Loucy (cell line): ENCODE measurements around the gene HIC1.
A peak's percentile ranks its signal among the peaks of the same experiment; 100 is the strongest.

ENCODE experiments used
- H2AFZ ChIP-seq: fragments of 200-600 bp; sonication (generic); 2 replicates; pipeline ENCODE4 v1.6.0; 2016; ENCODE audit warnings: antibody characterized with exemption, mild to moderate bottlenecking, low read length, moderate library complexity
- H3F3A ChIP-seq: fragments of 200-600 bp; 2 replicates; pipeline ENCODE4 v1.6.0; 2016; ENCODE audit warnings: antibody characterized with exemption, low read depth, mild to moderate bottlenecking
- H3K27me3 ChIP-seq: fragments of 200-600 bp; sonication (generic); 2 replicates; pipeline ENCODE4 v1.6.1; 2014; ENCODE audit warnings: low read length, mild to moderate bottlenecking; ENCODE audit not compliant: insufficient read depth, poor library complexity, severe bottlenecking
- H3K36me3 ChIP-seq: fragments of 200-600 bp; sonication (generic); 2 replicates; pipeline ENCODE4 v1.6.1; 2016; ENCODE audit warnings: low read length; ENCODE audit not compliant: insufficient read depth
- H3K4me1 ChIP-seq: fragments of 200-600 bp; sonication (generic); 2 replicates; pipeline ENCODE4 v1.5.1; 2014; ENCODE audit warnings: low read length, mild to moderate bottlenecking; ENCODE audit not compliant: insufficient read depth, poor library complexity, severe bottlenecking
- H3K4me2 ChIP-seq: fragments of 200-600 bp; sonication (generic); 2 replicates; pipeline ENCODE4 v1.6.0; 2014; ENCODE audit warnings: antibody characterized with exemption, low read length, low read depth, mild to moderate bottlenecking; ENCODE audit not compliant: poor library complexity, severe bottlenecking
- H3K4me3 ChIP-seq: fragments of 200-600 bp; sonication (generic); 2 replicates; pipeline ENCODE4 v1.5.1; 2014; ENCODE audit warnings: low read length, mild to moderate bottlenecking, mixed read lengths; ENCODE audit not compliant: poor library complexity, severe bottlenecking
- H3K79me2 ChIP-seq: fragments of 200-600 bp; sonication (generic); 2 replicates; pipeline ENCODE4 v1.6.1; 2014; ENCODE audit warnings: low read length; ENCODE audit not compliant: insufficient read depth
- H3K9ac ChIP-seq: fragments of 200-600 bp; sonication (generic); 2 replicates; pipeline ENCODE4 v1.6.0; 2014; ENCODE audit warnings: mild to moderate bottlenecking, low read depth, low read length, moderate library complexity; ENCODE audit not compliant: poor library complexity, severe bottlenecking
- H3K9me2 ChIP-seq: fragments of 200-600 bp; sonication (generic); replicated peaks from 2 replicates; pipeline ENCODE4 v1.6.1; 2016; ENCODE audit warnings: low read depth, low read length, mixed read lengths
- H3K9me3 ChIP-seq: fragments of 200-600 bp; sonication (generic); 2 replicates; pipeline ENCODE4 v1.6.1; 2014; ENCODE audit warnings: mild to moderate bottlenecking, antibody characterized with exemption, low read length, low read depth; ENCODE audit not compliant: insufficient read depth
- H4K20me1 ChIP-seq: fragments of 200-600 bp; sonication (generic); 2 replicates; pipeline ENCODE4 v1.6.0; 2014; ENCODE audit warnings: antibody characterized with exemption, low read length, mild to moderate bottlenecking; ENCODE audit not compliant: insufficient read depth, poor library complexity, severe bottlenecking
- CTCF ChIP-seq: fragments of 200-600 bp; sonication (generic); conservative IDR thresholded peaks from 2 replicates; pipeline ENCODE4 v1.5.1; 2014; ENCODE audit warnings: mild to moderate bottlenecking, antibody characterized with exemption, low read length
- EZH2phosphoT487 ChIP-seq: fragments of 200-600 bp; IDR thresholded peaks from 2 replicates; pipeline ENCODE4 v1.6.1; 2018; ENCODE audit warnings: antibody characterized with exemption, mild to moderate bottlenecking, moderate library complexity, borderline replicate concordance

HIC1 gene, protein sequence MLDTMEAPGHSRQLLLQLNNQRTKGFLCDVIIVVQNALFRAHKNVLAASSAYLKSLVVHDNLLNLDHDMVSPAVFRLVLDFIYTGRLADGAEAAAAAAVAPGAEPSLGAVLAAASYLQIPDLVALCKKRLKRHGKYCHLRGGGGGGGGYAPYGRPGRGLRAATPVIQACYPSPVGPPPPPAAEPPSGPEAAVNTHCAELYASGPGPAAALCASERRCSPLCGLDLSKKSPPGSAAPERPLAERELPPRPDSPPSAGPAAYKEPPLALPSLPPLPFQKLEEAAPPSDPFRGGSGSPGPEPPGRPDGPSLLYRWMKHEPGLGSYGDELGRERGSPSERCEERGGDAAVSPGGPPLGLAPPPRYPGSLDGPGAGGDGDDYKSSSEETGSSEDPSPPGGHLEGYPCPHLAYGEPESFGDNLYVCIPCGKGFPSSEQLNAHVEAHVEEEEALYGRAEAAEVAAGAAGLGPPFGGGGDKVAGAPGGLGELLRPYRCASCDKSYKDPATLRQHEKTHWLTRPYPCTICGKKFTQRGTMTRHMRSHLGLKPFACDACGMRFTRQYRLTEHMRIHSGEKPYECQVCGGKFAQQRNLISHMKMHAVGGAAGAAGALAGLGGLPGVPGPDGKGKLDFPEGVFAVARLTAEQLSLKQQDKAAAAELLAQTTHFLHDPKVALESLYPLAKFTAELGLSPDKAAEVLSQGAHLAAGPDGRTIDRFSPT

DNA sequence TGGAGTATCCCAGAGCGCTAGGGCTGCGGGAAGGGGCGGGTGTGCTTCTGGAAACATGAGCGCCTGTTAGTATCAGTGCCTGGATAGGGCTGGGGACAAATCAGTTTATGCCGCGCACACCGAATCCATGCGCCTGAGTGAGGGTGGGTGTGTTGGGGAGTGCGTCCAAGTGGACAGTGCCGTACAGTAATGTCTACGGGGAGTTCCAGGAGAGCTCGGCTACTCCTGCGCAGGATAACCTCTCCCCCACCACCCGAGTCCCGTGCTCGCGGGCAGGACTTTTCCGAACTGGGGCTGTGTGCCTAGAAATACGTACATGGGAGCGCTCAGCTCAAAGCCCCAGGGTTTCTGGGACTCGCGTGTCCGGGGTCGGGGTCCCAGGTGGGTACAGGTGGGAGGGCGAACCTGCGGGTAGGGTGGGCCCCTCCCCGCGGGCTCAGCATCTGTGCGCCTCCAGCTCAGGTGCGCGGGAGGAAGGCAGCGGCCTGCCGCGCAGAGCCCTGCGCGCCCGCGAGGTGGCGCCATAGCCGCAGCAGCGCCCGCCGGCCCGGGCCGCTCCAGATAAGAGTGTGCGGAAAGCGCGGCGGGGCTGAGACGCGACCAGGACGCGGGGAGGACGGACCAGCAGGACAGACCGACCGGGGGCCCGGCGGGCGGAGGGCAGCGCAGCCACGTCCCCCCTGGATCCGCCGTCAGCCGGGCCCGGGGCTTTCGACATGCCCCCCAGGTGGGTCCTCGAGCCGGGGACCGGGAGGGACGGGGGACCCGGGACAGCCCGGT, at the start of gene HIC1:
Gene HIC1 (plus strand): TSS at position 592 of the 780 bp plus-strand sequence. CDS start 1,588 bp downstream, outside the sequence.
- Histone ChIP-seq H3K9ac (no peak within 1 kb of the TSS), H3K4me2 (peak within 1 kb of the TSS; percentile 87), H3K4me1 (peaks cover 15% of the 10 kb centered on the region), H3K36me3 (no peaks in the 10 kb centered on the region), H3K9me2 (no peaks in the 10 kb centered on the region), H3K4me3 (peak within 1 kb of the TSS; percentile 79), H3K79me2 (no peaks in the 10 kb centered on the region), H3K27me3 (no peaks in the 10 kb centered on the region), H2AFZ (no peak within 1 kb of the TSS; the same call in 1 of the 2 replicates), H3K9me3 (no peaks in the 10 kb centered on the region), H3F3A (no peaks in the 10 kb centered on the region), H4K20me1 (peaks cover 6% of the 10 kb centered on the region)
- TF ChIP-seq CTCF = peak; percentile 77
- no peak for TF ChIP-seq EZH2phosphoT487

GRCh38 chr17:2008332-2009126, 46.4 kb upstream of the HIC1 start:
- no peak overlapping the region for H3K4me2 ChIP-seq
- H3K9me3 ChIP-seq = no peaks in the 10 kb centered on the region
- no peaks in the 10 kb centered on the region for H3K27me3 ChIP-seq
- no peaks in the 10 kb centered on the region for H3K9me2 ChIP-seq
- no peaks in the 10 kb centered on the region for H4K20me1 ChIP-seq
- no peaks in the 10 kb centered on the region for H3K36me3 ChIP-seq
- H3K9ac ChIP-seq = no peak overlapping the region
- no peaks in the 10 kb centered on the region for H3K79me2 ChIP-seq
- no peaks in the 10 kb centered on the region for H3F3A ChIP-seq
- TF ChIP-seq CTCF (no peak), EZH2phosphoT487 (no peak)
- H2AFZ ChIP-seq = no peak overlapping the region
- H3K4me3 ChIP-seq = no peak overlapping the region
- peaks cover 10% of the 10 kb centered on the region for H3K4me1 ChIP-seq

- H3K4me1 ChIP-seq = peaks cover 10% of the 10 kb centered on the region
- no peaks in the 10 kb centered on the region for H3F3A ChIP-seq
- no peaks in the 10 kb centered on the region for H3K27me3 ChIP-seq
- no peaks in the 10 kb centered on the region for H4K20me1 ChIP-seq
- TF ChIP-seq CTCF = no peak
- TF ChIP-seq EZH2phosphoT487 = no peak
- H3K9me2 ChIP-seq = no peaks in the 10 kb centered on the region
- H3K36me3 ChIP-seq = no peaks in the 10 kb centered on the region
- no peak overlapping the region for H3K9ac ChIP-seq
- H3K9me3 ChIP-seq = no peaks in the 10 kb centered on the region
- H3K4me3 ChIP-seq = no peak overlapping the region
- H2AFZ ChIP-seq = no peak overlapping the region
- H3K79me2 ChIP-seq = no peaks in the 10 kb centered on the region
- H3K4me2 ChIP-seq = no peak overlapping the region
Observed at GRCh38 chr17:2009737-2010136, 45.2 kb upstream of the HIC1 start.
